ENCODE measurements around the gene HDAC9.

The HDAC9 gene

DNA sequence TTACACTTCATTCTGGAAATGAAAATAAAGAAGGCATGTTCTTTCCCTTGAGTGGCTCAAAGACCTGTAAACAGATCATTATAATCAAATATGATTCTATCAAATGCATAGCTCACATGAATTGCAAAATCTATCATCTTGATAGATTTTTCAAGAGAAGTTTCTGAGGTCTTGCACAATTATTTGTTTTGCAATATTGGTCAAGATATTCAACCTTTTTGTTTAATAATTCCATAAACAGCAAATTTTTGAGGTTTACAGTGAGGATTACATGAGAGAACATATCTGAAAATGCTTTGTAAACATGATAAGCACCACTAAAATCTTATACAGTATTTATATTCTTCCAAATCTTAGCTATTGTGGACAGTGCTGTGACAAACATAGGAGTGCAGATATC is 160.8 kb downstream of the HDAC9 start:
- Histone ChIP-seq H3K4me3 (ENCODE audit: low read depth, low read length) (no peak overlapping the region), H3K9ac (ENCODE audit: low read depth, low read length) (no peak overlapping the region)

GRCh38 chr7:18659746-18660145 is 164.2 kb downstream of the HDAC9 start:
- Histone ChIP-seq H3K27ac (ENCODE audit: low read depth, low read length) (no peak overlapping the region), H3K9ac (ENCODE audit: low read depth, low read length) (no peak overlapping the region), H3K27me3 (ENCODE audit: control insufficient read depth, insufficient read depth, low read length) (no peaks in the 10 kb centered on the region), H3K36me3 (ENCODE audit: control insufficient read depth, insufficient read depth, low read length) (no peaks in the 10 kb centered on the region), H3K4me3 (ENCODE audit: low read depth, low read length) (no peak overlapping the region), H3K9me3 (ENCODE audit: control insufficient read depth, insufficient read depth, low read length) (no peaks in the 10 kb centered on the region), H3K4me1 (ENCODE audit: control insufficient read depth, insufficient read depth, low read length) (peaks cover 5% of the 10 kb centered on the region; the same call in 1 of the 2 replicates)

More for the DNA sequence above, 160.8 kb downstream of the HDAC9 start:
- Histone ChIP-seq H3K36me3 (ENCODE audit: control insufficient read depth, insufficient read depth, low read length) (no peaks in the 10 kb centered on the region), H3K27me3 (ENCODE audit: control insufficient read depth, insufficient read depth, low read length) (no peaks in the 10 kb centered on the region), H3K4me1 (ENCODE audit: control insufficient read depth, insufficient read depth, low read length) (peaks cover 5% of the 10 kb centered on the region; the same call in 1 of the 2 replicates), H3K9me3 (ENCODE audit: control insufficient read depth, insufficient read depth, low read length) (no peaks in the 10 kb centered on the region), H3K27ac (ENCODE audit: low read depth, low read length) (no peak overlapping the region)

- no peaks in the 10 kb centered on the region for H3K36me3 ChIP-seq (ENCODE audit: control insufficient read depth, insufficient read depth, low read length)
- H3K27ac ChIP-seq (ENCODE audit: low read depth, low read length): no peak overlapping the region
- no peaks in the 10 kb centered on the region for H3K27me3 ChIP-seq (ENCODE audit: control insufficient read depth, insufficient read depth, low read length)
- no peak overlapping the region for H3K4me3 ChIP-seq (ENCODE audit: low read depth, low read length)
- H3K9me3 ChIP-seq (ENCODE audit: control insufficient read depth, insufficient read depth, low read length): no peaks in the 10 kb centered on the region
- H3K9ac ChIP-seq (ENCODE audit: low read depth, low read length): no peak overlapping the region
- H3K4me1 ChIP-seq (ENCODE audit: control insufficient read depth, insufficient read depth, low read length): peaks cover 5% of the 10 kb centered on the region; the same call in 1 of the 2 replicates
Observed at GRCh38 chr7:18663321-18663720, 167.8 kb downstream of the HDAC9 start.

DNA sequence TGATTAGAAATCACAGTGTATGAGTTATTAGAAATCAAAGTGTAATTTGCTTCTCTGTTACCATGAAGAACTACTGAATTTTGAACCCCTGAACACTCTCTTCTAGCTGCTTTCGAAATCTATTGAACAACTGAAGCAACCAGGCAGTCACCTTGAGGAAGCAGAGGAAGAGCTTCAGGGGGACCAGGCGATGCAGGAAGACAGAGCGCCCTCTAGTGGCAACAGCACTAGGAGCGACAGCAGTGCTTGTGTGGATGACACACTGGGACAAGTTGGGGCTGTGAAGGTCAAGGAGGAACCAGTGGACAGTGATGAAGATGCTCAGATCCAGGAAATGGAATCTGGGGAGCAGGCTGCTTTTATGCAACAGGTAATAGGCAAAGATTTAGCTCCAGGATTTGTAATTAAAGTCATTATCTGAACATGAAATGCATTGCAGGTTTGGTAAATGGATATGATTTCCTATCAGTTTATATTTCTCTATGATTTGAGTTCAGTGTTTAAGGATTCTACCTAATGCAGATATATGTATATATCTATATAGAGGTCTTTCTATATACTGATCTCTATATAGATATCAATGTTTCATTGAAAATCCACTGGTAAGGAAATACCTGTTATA is 170.7 kb downstream of the HDAC9 start:
- Histone ChIP-seq H3K9ac (ENCODE audit: low read depth, low read length) (no peak overlapping the region), H3K36me3 (ENCODE audit: control insufficient read depth, insufficient read depth, low read length) (no peaks in the 10 kb centered on the region), H3K4me1 (ENCODE audit: control insufficient read depth, insufficient read depth, low read length) (peaks cover 5% of the 10 kb centered on the region; the same call in 1 of the 2 replicates), H3K27ac (ENCODE audit: low read depth, low read length) (no peak overlapping the region), H3K4me3 (ENCODE audit: low read depth, low read length) (no peak overlapping the region), H3K27me3 (ENCODE audit: control insufficient read depth, insufficient read depth, low read length) (no peaks in the 10 kb centered on the region), H3K9me3 (ENCODE audit: control insufficient read depth, insufficient read depth, low read length) (no peaks in the 10 kb centered on the region)

- H3K36me3 ChIP-seq (ENCODE audit: control insufficient read depth, insufficient read depth, low read length): no peaks in the 10 kb centered on the region
- H3K27ac ChIP-seq (ENCODE audit: low read depth, low read length): peak overlapping the region; percentile 61
- H3K4me3 ChIP-seq (ENCODE audit: low read depth, low read length): no peak overlapping the region
Observed at GRCh38 chr7:18667466-18667865, 171.9 kb downstream of the HDAC9 start.

GRCh38 chr7:18671176-18671575 is 175.6 kb downstream of the HDAC9 start:
- Histone ChIP-seq H3K36me3 (ENCODE audit: control insufficient read depth, insufficient read depth, low read length) (no peaks in the 10 kb centered on the region), H3K4me3 (ENCODE audit: low read depth, low read length) (no peak overlapping the region), H3K27me3 (ENCODE audit: control insufficient read depth, insufficient read depth, low read length) (no peaks in the 10 kb centered on the region), H3K27ac (ENCODE audit: low read depth, low read length) (no peak overlapping the region), H3K4me1 (ENCODE audit: control insufficient read depth, insufficient read depth, low read length) (peaks cover 5% of the 10 kb centered on the region; the same call in 1 of the 2 replicates), H3K9ac (ENCODE audit: low read depth, low read length) (no peak overlapping the region), H3K9me3 (ENCODE audit: control insufficient read depth, insufficient read depth, low read length) (no peaks in the 10 kb centered on the region)

More at GRCh38 chr7:18667466-18667865, 171.9 kb downstream of the HDAC9 start:
- Histone ChIP-seq H3K4me1 (ENCODE audit: control insufficient read depth, insufficient read depth, low read length) (peaks cover 5% of the 10 kb centered on the region; the same call in 1 of the 2 replicates), H3K9ac (ENCODE audit: low read depth, low read length) (no peak overlapping the region), H3K9me3 (ENCODE audit: control insufficient read depth, insufficient read depth, low read length) (no peaks in the 10 kb centered on the region), H3K27me3 (ENCODE audit: control insufficient read depth, insufficient read depth, low read length) (no peaks in the 10 kb centered on the region)

- Histone ChIP-seq H3K27ac (ENCODE audit: low read depth, low read length) (no peak overlapping the region), H3K36me3 (ENCODE audit: control insufficient read depth, insufficient read depth, low read length) (no peaks in the 10 kb centered on the region), H3K9ac (ENCODE audit: low read depth, low read length) (no peak overlapping the region), H3K4me1 (ENCODE audit: control insufficient read depth, insufficient read depth, low read length) (no peaks in the 10 kb centered on the region), H3K9me3 (ENCODE audit: control insufficient read depth, insufficient read depth, low read length) (no peaks in the 10 kb centered on the region), H3K27me3 (ENCODE audit: control insufficient read depth, insufficient read depth, low read length) (no peaks in the 10 kb centered on the region), H3K4me3 (ENCODE audit: low read depth, low read length) (no peak overlapping the region)
Observed at GRCh38 chr7:18675579-18675978, 180.0 kb downstream of the HDAC9 start.

DNA sequence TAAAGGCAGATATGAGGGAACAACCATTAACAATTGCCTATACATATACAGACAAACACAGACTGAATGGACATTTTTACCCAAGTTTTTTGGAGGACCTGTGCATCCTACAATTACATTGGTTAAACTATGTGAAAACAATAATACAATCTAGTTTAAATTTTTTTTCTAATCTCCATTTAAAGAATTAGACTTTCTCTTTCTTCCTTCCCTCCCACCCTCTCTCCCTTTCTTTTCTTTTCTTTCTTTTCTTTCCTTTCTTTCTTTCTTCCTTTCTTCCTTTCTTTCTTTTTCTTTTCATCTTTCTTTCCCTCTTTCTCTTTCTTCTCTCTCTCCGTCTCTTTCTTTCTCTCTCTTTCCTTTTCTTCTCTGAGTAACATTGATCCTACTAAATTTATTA is 183.7 kb downstream of the HDAC9 start:
- no peak overlapping the region for H3K4me3 ChIP-seq (ENCODE audit: low read depth, low read length)
- H3K27ac ChIP-seq (ENCODE audit: low read depth, low read length): no peak overlapping the region
- H3K36me3 ChIP-seq (ENCODE audit: control insufficient read depth, insufficient read depth, low read length): no peaks in the 10 kb centered on the region
- H3K9ac ChIP-seq (ENCODE audit: low read depth, low read length): no peak overlapping the region
- H3K4me1 ChIP-seq (ENCODE audit: control insufficient read depth, insufficient read depth, low read length): no peaks in the 10 kb centered on the region
- H3K27me3 ChIP-seq (ENCODE audit: control insufficient read depth, insufficient read depth, low read length): no peaks in the 10 kb centered on the region
- no peaks in the 10 kb centered on the region for H3K9me3 ChIP-seq (ENCODE audit: control insufficient read depth, insufficient read depth, low read length)

GRCh38 chr7:18680576-18680975 is 185.0 kb downstream of the HDAC9 start:
- no peak overlapping the region for H3K9ac ChIP-seq (ENCODE audit: low read depth, low read length)
- no peak overlapping the region for H3K27ac ChIP-seq (ENCODE audit: low read depth, low read length)
- no peaks in the 10 kb centered on the region for H3K9me3 ChIP-seq (ENCODE audit: control insufficient read depth, insufficient read depth, low read length)
- H3K36me3 ChIP-seq (ENCODE audit: control insufficient read depth, insufficient read depth, low read length): no peaks in the 10 kb centered on the region
- H3K4me1 ChIP-seq (ENCODE audit: control insufficient read depth, insufficient read depth, low read length): no peaks in the 10 kb centered on the region
- no peak overlapping the region for H3K4me3 ChIP-seq (ENCODE audit: low read depth, low read length)
- no peaks in the 10 kb centered on the region for H3K27me3 ChIP-seq (ENCODE audit: control insufficient read depth, insufficient read depth, low read length)

- H3K9ac ChIP-seq (ENCODE audit: low read depth, low read length): no peak overlapping the region
- H3K4me3 ChIP-seq (ENCODE audit: low read depth, low read length): no peak overlapping the region
- no peaks in the 10 kb centered on the region for H3K4me1 ChIP-seq (ENCODE audit: control insufficient read depth, insufficient read depth, low read length)
- H3K27ac ChIP-seq (ENCODE audit: low read depth, low read length): no peak overlapping the region
- H3K27me3 ChIP-seq (ENCODE audit: control insufficient read depth, insufficient read depth, low read length): no peaks in the 10 kb centered on the region
- no peaks in the 10 kb centered on the region for H3K36me3 ChIP-seq (ENCODE audit: control insufficient read depth, insufficient read depth, low read length)
- no peaks in the 10 kb centered on the region for H3K9me3 ChIP-seq (ENCODE audit: control insufficient read depth, insufficient read depth, low read length)
Observed at GRCh38 chr7:18684916-18685315, 189.4 kb downstream of the HDAC9 start.

DNA sequence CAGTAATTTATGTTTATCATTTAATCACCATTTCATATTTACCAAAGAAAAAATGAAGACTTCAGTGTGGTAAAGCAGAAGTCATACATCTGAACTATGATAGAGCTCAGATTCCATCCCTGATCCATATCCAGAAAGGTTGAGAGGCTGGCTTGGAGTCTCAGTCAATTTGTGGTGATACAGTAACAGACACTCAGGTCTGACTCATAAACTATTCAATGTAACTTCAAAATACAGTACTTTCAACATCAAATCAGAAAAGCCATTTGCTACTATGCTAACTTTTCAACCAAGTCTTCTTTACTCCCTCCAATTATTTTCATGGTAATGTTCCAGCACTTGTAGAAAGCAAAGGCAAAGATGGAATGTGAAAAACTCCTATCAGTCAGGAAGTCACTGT is 190.4 kb downstream of the HDAC9 start:
- H3K27ac ChIP-seq (ENCODE audit: low read depth, low read length): no peak overlapping the region
- H3K4me1 ChIP-seq (ENCODE audit: control insufficient read depth, insufficient read depth, low read length): no peaks in the 10 kb centered on the region
- H3K27me3 ChIP-seq (ENCODE audit: control insufficient read depth, insufficient read depth, low read length): no peaks in the 10 kb centered on the region
- no peak overlapping the region for H3K4me3 ChIP-seq (ENCODE audit: low read depth, low read length)
- H3K36me3 ChIP-seq (ENCODE audit: control insufficient read depth, insufficient read depth, low read length): no peaks in the 10 kb centered on the region
- H3K9ac ChIP-seq (ENCODE audit: low read depth, low read length): no peak overlapping the region
- no peaks in the 10 kb centered on the region for H3K9me3 ChIP-seq (ENCODE audit: control insufficient read depth, insufficient read depth, low read length)

Data from HUES48 (cell line).